Bronchial smooth muscle cell (primary cell): ENCODE data around the gene DLG2. TPM values are rescaled to one million over a fixed set of nuclear protein-coding genes. Genes with fewer than 3 reads are reported as not detected.

Experiments used
- total RNA-seq: library from RNA; depleted of rRNA; stranded (reverse); fragments of >200 nt; gene quantifications from 2 replicates; pipeline ENCODE4 v1.2.1, GENCODE V29; 2014

The DLG2 gene
- total RNA-seq: 3.3 TPM in 2 replicates

DNA sequence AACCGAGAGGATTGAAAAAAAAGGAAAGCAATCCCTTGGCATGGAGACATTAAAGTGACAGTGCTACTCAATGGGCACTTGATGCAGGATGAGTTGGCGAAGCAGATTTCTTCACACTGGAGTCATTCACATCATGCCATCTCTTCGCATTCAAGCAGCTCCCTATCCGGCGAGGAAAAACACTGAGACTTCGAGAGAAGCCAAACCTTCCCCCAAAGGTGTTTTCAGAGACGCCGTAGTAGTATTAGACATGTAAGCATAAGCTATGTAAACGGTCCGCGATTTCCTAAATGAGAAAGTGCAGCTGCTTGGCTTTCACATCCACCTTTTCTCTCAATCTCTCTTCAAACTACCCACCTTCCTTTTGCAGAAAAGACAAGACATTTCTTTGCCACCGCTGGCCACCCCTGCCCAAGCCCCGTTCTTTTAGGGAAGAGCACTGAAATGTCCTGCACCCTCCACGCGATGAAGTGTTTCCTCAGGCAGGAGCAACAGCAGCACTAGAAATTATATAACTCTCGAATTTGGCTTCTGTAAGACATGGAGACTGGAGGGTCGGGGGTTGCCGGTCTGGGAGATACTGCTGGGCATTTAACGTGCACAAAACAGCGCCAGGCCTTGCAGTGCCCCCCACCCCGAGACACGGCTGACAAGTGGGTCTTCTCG lies at the start of gene DLG2:
TSS of gene DLG2 (minus strand) at position 13 of the 666 bp plus-strand sequence.

DNA sequence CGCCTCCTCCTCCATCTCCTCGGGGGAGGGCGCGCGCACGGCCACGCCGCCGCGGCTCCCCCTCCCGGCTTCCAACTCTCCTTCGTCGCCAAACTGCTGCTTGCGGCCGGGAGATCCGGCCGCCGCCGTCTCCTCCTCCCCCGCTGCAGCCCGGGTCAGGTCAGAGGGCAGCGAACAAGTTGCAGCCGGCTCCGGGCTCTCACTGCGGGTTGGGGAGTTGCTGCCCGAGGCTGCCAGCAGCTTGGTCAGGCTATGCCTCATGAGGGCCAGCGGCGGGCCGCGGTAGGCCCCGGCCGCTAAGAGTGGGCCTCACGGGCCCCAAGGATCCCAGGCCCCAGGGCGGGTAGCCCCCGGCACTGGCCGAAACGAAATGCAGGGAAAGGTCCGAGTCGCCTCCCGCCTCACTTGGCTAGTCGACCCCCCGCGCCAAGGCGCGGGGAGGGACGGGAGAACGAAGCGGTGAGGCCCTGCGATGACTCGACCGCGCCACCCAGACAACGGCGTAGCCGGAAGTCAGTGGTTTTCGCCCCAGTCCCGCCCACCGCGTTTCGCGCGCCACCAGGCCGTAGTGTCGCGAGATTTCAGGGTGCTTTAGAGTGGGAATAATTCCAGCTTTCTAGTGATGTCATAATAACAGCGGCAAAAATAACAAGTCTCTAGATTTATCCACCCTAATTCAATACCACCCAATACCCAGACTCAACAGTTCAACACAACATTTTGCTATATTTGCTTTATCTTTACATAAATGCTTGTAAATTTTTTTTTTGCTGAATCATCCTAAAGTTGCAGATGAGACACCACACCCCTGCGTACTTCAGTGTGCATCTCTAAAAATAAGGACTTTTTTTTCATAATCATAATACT lies 37.7 kb upstream of the DLG2 start, which contains the start of gene CREBZF:
TSS of gene CREBZF (minus strand) at position 515 of the 867 bp plus-strand sequence. CDS start at position 261, 254 bp downstream.

DNA sequence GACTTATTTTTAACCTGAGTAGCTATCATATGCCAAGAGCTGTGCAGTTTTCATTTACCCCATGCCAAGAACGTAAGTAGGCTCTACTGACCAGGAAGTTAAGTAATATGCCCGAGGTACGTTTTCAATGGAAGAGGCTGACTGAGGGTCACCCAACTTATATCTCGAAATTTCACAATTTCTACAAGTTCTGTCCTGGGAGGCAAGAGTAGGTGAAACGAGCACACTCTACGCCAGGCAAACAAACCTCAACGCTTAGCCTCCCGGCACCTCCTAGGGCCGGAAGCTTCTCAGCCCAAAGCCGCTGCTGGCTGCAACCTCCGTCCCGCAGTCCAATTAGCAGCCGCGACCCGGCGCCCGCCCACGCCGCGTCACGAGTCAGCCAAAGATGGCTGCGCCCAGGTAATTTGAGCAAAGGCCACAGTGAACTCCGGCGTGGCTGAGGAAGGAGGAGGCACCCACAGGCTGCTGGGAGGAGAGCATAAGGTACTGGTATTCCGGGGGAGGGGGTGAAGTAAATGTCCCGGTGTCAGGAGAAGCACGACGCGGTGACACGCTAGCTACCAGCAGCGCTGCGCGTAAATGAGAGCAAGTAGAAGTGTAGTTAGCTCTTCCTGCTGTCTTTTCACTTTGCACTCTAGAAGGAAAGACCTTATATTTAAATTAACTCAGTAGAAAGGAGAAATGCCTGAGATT lies 20.6 kb upstream of the DLG2 start, which contains the start of gene TMEM126A:
TSS of gene TMEM126A (plus strand) at position 364 of the 696 bp plus-strand sequence. CDS start 2,289 bp downstream, outside the sequence.

DNA sequence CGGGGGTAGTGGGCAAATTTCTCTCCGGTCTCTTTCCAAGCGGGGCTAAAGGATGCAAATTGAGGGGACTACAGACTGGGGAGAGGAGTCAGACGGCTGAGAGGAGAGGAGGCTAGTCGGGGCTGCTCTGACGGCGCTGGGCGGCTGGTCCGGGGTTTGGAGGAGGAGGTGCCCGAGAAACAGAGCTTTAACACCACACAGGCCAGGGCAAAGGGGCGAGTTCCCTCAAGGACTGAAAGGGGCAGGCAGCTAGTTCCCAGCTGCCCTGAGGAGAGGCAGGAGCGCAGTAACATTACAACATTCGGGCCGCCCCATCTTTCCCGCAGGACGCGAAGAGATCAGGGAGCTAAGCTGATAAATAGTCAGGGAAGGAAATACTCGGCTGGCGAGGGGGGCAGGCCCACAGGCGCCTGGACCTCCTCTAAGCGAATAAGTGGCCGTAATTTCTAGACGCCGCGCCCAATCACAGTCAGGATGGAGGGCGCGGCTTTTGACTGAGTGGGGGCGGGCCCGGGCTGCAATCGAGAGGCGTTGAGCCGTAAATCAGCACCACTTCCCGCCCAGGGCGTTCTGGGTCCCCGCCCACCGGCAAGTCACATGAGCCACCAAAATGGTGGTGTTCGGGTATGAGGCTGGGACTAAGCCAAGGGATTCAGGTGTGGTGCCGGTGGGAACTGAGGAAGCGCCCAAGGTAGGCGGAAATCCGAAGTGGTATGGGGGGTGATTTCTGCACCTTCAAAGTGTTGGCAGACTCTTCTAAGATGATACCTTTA lies 1.0 kb upstream of the DLG2 start, which contains the start of gene TMEM126B:
TSS of gene TMEM126B (plus strand) at position 596 of the 773 bp plus-strand sequence. CDS start at position 611, 15 bp downstream.

Other genes with a start within 250 kb of the DLG2 start
- 26.9 and 61.2 TPM in 2 replicates for gene TMEM126B, start 1.2 kb upstream of the DLG2 start, total RNA-seq
- 38.4 and 40.5 TPM in 2 replicates for gene TMEM126A, start 20.6 kb upstream of the DLG2 start, total RNA-seq
- gene CREBZF, start 37.8 kb upstream of the DLG2 start, total RNA-seq: 36.1 and 36.6 TPM in 2 replicates
- 7.1 and 8.7 TPM in 2 replicates for gene CCDC89, start 58.9 kb upstream of the DLG2 start, total RNA-seq
- gene SYTL2, start 183.8 kb upstream of the DLG2 start, total RNA-seq: 9.2 and 42.7 TPM in 2 replicates
- gene CCDC83, start 228.0 kb upstream of the DLG2 start, total RNA-seq: not detected in 2 replicates